Inflammatory macrophage (primary cell): ENCODE data around the gene ZFP36L2.
"Not testable (repeated sequence)": the region's sequence is repeated elsewhere in the genome, so short reads cannot be mapped to it uniquely, and the experiment has no call there.

Experiments used
- DNase-seq, 2 donors: peaks; one replicate each; pipeline ENCODE4 v3.0.0-alpha.2; 2020 to 2022

Gene ZFP36L2

GRCh38 chr2:43206602-43207001, 19.8 kb downstream of the ZFP36L2 start:
- DNase-seq, result no peak

GRCh38 chr2:43203373-43203772, 23.0 kb downstream of the ZFP36L2 start:
- no peak for DNase-seq

DNA sequence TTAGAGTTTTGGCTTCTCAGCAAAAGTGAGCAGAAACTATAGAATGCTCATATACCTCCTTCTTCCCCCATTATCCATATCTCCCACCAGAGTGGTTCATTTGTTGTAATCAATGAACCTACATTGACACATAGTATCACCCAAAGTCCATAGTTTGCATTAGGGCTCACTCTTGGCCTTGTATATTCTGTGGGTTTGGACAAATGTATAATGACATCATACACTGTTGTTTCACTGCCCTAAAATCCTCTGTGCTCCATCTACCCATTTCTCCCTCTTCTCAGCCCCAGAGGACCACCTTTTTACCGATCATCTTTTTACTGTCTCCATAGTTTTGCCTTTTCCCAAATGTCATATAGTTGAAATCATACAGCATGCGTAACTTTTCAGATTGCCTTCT, 24.1 kb downstream of the ZFP36L2 start:
- no peak for DNase-seq

GRCh38 chr2:43201497-43201896, 24.9 kb downstream of the ZFP36L2 start:
- no peak for DNase-seq

DNA sequence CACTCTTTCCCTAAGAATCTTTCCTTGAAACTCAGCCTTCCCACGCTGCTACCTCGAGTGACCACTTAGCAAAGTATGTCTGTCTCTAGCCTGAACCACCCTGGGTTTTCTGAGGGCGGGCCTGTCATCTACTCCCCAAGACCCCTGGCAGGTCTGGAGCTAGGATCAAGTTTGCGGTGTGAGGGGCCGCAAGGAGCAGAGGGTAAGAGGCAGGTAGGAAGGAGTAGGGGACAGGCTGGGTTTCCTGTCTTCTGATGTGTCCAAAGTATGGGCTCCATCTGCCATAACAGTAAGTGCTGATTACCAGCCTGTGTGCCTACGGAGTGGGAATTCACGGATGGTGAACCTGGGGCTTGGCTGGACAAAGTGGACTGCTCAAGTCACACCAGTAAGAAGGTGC, 25.4 kb downstream of the ZFP36L2 start:
- no peak for DNase-seq

DNA sequence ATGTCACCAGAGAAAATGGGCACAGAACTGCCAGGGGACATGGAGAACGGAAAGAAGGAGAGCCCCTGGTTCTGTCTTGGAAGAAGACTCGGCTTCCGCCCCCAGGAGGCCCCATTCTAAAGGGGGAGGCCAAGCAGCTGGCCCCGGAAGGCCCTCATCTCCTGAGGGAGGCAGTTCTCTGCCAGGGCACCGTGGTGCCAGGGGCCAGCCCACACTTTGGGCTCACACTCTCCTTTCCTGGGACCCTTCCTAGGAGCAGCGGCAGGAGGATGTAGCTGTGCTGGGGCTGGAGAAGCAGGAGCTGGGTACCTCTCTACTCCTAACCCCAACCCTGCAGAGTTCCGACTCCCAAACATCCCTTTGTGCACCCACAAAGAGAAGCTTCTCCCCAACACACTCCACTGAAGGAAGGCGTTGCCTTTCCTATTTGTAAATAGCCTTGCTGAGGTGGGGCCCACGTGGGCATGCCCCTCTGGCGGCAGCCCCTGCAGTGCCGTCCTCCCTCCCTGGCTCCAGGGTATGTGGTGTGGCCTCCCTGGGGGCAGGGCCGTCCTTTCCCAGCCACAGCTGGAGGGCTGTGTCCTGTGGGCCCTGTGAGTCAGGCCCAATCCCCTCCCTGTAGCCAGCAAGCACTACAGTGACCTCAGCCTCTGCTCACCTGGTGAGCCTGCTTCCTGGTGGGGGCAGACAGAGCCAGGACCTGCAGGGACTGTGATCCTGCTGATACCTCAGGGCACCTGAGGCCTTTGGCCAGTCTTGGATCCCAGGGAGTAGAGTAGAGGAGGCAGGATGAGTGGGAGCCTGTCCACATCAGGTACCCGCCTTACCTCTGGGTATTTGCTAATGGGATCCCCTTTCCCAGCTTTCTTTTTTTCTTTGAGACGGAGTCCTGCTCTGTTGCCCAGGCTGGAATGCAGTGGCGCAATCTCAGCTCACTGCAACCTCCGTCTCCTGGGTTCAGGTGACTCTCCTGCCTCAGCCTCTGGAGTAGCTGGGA, 26.6 kb downstream of the ZFP36L2 start:
- no peak for DNase-seq

GRCh38 chr2:43198263-43198662, 28.1 kb downstream of the ZFP36L2 start:
- DNase-seq, result no peak

- DNase-seq, result no peak
Observed at GRCh38 chr2:43197588-43197896, 28.9 kb downstream of the ZFP36L2 start.

DNA sequence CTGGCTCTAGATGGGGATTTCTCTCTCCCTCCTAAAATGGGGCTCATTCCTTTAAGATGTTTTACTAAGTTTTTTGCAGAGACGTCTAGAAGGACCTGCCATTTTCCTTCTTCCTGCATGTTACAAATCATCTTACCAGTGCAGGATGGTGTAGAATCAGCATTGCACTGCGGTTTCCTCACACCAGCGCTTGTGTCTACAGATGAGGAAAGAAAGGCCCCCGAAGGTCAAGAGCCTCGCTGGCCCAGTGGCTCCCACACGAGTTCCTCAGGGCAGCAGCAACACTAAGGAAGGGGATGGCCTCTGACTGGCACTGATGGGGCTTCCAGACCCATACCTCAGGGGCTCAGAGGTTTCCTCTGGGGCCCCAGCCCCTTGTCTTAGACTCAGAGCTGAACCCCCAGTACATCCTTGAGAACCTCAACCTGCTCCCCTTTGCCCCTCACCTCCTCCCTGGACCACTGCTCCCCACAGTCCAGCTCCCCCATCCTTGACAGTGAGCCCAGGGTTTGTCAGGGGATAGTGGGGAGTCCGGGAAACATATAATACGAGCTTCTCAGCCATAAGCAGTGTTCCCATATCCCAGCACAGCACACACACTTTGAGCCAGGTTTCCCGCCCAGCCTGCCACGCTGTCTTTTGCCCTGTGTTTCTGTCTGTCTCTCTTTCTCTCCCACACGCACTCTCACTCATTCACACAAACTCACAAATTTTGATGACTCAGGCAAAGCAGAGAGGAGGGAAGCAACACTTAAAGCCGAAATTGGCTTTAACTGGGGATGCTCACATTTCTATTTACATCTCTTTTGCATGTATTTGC, 29.4 kb downstream of the ZFP36L2 start:
- DNase-seq, result peak; percentile 76 to 83

DNA sequence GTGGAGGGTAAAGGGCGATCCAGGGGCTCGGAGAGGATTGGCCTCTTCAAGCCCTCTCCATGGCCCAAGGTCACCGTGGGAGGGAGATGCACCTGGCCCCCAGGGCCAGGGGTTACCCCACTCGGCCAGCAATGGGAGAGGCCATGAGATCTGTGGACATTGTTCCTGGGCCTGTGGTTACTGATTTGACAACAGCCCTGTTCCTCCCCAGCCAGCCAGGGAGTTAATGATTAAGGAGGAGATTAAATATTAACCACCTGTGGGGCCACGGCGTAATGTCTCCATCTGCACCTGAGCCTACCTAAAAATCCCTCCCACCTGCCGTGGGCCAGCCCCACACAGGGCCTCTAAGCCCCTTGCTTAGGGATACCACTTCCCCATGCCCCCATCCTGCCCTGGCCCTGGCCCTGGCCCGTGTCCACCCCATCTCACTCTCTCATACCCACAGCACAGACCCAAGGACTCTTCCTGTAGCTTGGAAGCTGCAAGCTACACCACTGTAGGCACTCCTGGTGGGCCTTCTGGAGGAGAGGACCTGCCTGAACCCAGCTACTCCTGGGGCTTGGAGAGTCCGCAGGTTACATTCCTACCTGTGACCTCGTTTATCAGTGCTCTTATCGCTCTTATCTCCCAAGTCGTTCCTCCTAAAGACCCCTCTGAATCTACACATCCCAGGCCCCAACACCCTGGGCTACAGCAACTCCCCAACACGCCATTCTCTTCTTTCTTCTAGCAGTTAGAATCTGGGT, 32.1 kb downstream of the ZFP36L2 start:
- no peak for DNase-seq

GRCh38 chr2:43193652-43194120, 32.7 kb downstream of the ZFP36L2 start:
- peak in 1 of 2 donors; percentile 27 for DNase-seq

GRCh38 chr2:43192744-43193651, 33.4 kb downstream of the ZFP36L2 start:
- no peak for DNase-seq

GRCh38 chr2:43191947-43192516, 34.4 kb downstream of the ZFP36L2 start:
- no peak for DNase-seq

DNA sequence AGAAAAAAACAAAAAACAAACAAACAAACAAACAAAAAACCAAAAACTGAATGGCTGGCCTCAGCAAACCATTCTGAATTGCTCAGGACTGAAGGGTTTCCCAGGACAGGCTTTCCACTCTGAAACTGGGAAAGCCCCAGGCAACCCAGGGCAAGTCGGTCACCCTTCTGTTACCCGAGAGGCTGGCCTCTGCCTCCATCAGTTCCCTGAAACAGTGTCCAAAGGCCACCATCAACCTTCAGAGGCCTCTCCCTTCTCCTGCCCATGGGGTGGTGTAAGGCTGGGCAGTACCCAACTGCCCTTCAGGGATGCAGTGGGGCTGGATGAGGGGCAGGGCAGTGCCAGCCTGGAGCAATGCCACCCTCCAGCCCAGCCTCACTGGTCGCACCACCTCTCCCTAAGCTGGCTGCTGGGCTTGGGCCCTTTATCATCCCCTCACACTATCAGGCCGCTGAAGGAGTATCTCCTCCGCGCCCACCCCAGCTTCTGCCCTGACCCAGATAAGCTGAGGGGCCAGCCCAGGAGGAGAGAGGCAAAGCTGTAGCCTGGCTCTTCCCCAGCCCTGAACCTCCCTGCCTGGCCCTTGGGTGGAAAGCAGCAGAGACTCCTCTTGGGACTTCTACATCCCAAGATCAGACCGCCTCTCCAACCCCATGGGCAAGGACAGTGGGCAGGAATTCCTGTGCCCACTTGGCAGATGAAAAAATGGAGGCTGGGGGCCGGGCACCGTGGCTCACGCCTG, 35.9 kb downstream of the ZFP36L2 start:
- DNase-seq, result no peak

- DNase-seq, result not testable (repeated sequence)
Observed at GRCh38 chr2:43189861-43190260, 36.5 kb downstream of the ZFP36L2 start.

DNA sequence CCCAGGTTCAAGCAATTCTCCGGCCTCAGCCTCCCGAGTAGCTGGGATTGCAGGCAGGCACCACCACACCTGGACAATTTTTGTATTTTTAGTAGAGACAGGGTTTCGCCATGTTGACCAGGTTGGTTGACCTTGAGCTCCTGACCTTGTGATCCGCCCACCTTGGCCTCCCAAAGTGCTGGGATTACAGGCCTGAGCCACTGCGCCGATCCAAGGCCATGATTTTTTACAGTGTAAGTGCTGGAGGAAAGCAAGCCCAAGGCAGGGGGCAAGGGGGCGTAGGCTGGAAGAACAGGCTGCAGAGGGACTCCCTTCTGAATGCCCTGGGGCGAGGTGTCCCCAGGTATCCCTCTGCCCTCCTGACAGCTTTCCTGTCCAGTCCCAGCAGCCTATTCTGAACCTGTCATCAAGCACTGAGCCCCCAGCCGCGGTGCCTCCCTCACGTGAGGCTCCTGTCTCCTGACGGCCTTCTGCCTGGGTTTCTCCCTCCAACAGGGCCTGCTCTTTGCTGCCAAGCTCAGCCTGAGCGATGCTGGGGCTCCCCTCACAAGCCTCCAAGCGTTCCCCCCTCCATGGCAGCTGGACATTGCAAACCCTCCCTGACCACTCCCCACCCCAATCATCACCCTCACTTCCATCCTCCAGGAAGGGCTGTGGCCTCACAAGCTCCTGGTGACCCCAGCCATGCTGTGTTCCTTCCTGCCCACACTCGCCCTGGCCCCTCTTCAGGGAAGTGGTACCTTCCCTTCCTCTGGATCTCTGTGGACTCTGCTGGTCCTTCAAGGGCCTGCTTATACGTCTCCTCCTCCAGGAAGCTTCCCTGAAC, 37.6 kb downstream of the ZFP36L2 start:
- DNase-seq, result no peak

GRCh38 chr2:43186679-43187374, 39.6 kb downstream of the ZFP36L2 start:
- no peak for DNase-seq

DNA sequence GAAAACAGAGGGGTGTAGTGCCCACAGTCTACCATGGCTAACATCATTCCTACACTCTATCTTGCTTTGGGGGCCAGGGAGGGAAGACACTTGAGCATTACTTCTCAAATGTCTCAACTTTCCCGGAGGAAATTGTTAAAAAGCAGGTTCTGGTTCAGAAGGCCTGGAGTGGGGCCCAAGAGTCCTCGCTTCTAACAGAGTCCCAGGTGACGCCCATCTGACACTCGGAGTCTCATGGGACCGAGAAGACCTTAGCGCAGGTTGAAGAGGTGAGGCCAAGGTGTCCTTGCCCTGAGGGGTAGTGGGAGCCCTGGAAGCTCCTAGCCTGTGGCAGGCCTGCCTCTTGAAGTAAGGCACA, 40.1 kb downstream of the ZFP36L2 start:
- DNase-seq, result no peak

- DNase-seq, result no peak
Observed at GRCh38 chr2:43185146-43185545, 41.3 kb downstream of the ZFP36L2 start.
